CD4-positive, alpha-beta T cell treated with Interleukin-1 beta for 1 hour (primary cell): Measurements from ENCODE around the gene AK5.

Experiments used
- DNase-seq, 2 donors: peaks; one replicate each; pipeline ENCODE4 v3.0.0-alpha.2; 2020 to 2022

The AK5 gene

GRCh38 chr1:77355010-77355409 is 73.2 kb downstream of the AK5 start:
- no peak for DNase-seq

GRCh38 chr1:77356136-77356535 is 74.3 kb downstream of the AK5 start:
- no peak for DNase-seq

GRCh38 chr1:77360256-77360655 is 78.4 kb downstream of the AK5 start:
- no peak for DNase-seq

GRCh38 chr1:77361621-77362020 is 79.8 kb downstream of the AK5 start:
- DNase-seq = no peak

- DNase-seq = no peak
Observed at GRCh38 chr1:77370161-77370560, 88.3 kb downstream of the AK5 start.

- no peak for DNase-seq
Observed at GRCh38 chr1:77370583-77371306, 88.9 kb downstream of the AK5 start.

GRCh38 chr1:77371396-77371795 is 89.6 kb downstream of the AK5 start:
- no peak for DNase-seq

- no peak for DNase-seq
Observed at GRCh38 chr1:77373702-77374101, 91.9 kb downstream of the AK5 start.

- DNase-seq = no peak
Observed at GRCh38 chr1:77375541-77375940, 93.7 kb downstream of the AK5 start.

- no peak for DNase-seq
Observed at GRCh38 chr1:77375990-77376389, 94.2 kb downstream of the AK5 start.

- no peak for DNase-seq
Observed at GRCh38 chr1:77378723-77379535, 97.1 kb downstream of the AK5 start.

GRCh38 chr1:77382366-77382765 is 100.5 kb downstream of the AK5 start:
- DNase-seq = no peak

GRCh38 chr1:77383236-77383635 is 101.4 kb downstream of the AK5 start:
- no peak for DNase-seq

- no peak for DNase-seq
Observed at GRCh38 chr1:77385551-77385950, 103.7 kb downstream of the AK5 start.

GRCh38 chr1:77386276-77386675 is 104.5 kb downstream of the AK5 start:
- no peak for DNase-seq

- no peak for DNase-seq
Observed at GRCh38 chr1:77387553-77387952, 105.7 kb downstream of the AK5 start.

- DNase-seq = peak in 1 of 2 donors; percentile 13
Observed at GRCh38 chr1:77388661-77389060, 106.8 kb downstream of the AK5 start.

GRCh38 chr1:77392486-77392885 is 110.7 kb downstream of the AK5 start:
- DNase-seq = no peak

- no peak for DNase-seq
Observed at GRCh38 chr1:77394166-77394565, 112.3 kb downstream of the AK5 start.

GRCh38 chr1:77395051-77395450 is 113.2 kb downstream of the AK5 start:
- DNase-seq = no peak

- no peak for DNase-seq
Observed at GRCh38 chr1:77398152-77398551, 116.3 kb downstream of the AK5 start.

- DNase-seq = no peak
Observed at GRCh38 chr1:77399250-77400086, 117.6 kb downstream of the AK5 start.

- no peak for DNase-seq
Observed at GRCh38 chr1:77400781-77401180, 119.0 kb downstream of the AK5 start.
